HG03575 (cell line): ENCODE results near the gene KIF5B.
"Not testable (repeated sequence)": the region's sequence is repeated elsewhere in the genome, so short reads cannot be mapped to it uniquely, and the experiment has no call there.

Experiments
- ATAC-seq: cut with Tn5 transposase; IDR thresholded peaks from one replicate; pipeline ENCODE4 v1.9.1; 2021; ENCODE audit not compliant: unreplicated experiment, insufficient number of reproducible peaks, low FRiP score; ENCODE audit errors: extremely low read depth

The KIF5B gene

GRCh38 chr10:31975157-31975765 is 81.0 kb downstream of the KIF5B start:
- ATAC-seq = no peak

GRCh38 chr10:31974434-31975124 is 81.6 kb downstream of the KIF5B start:
- no peak for ATAC-seq

GRCh38 chr10:31972519-31973041 is 83.6 kb downstream of the KIF5B start:
- ATAC-seq = no peak

- ATAC-seq = not testable (repeated sequence)
Measured at GRCh38 chr10:31969847-31970246, 86.4 kb downstream of the KIF5B start.

- no peak for ATAC-seq
Measured at GRCh38 chr10:31963589-31963980, 92.6 kb downstream of the KIF5B start.

- ATAC-seq = no peak
Measured at GRCh38 chr10:31962826-31963588, 93.2 kb downstream of the KIF5B start.

GRCh38 chr10:31961277-31962074 is 94.7 kb downstream of the KIF5B start:
- ATAC-seq = no peak

GRCh38 chr10:31959461-31960173 is 96.6 kb downstream of the KIF5B start:
- no peak for ATAC-seq
